ENCODE results near the gene SSR2. TPM values are rescaled to one million over a fixed set of nuclear protein-coding genes. Genes with fewer than 3 reads are reported as not detected.
A peak's percentile ranks its signal among the peaks of the same experiment; 100 is the strongest.

SSR2 gene
- total RNA-seq = 100 to 1,000 TPM; 204 to 208 TPM

GRCh38 chr1:156020293-156021092 lies at the start of gene SSR2:
Gene SSR2, minus strand, starts transcription at chr1:156020951. Its CDS starts 784 bp downstream, at chr1:156020167.
- Histone ChIP-seq H3K27ac (peak within 1 kb of the TSS; percentile 80), H3K9me3 (no peaks in the 10 kb centered on the region), H3K4me1 (no peaks in the 10 kb centered on the region), H3K4me3 (peak within 1 kb of the TSS; percentile 89), H3K27me3 (no peaks in the 10 kb centered on the region), H3K9ac (ENCODE audit: low read depth in 2 of 2, low read length in 2 of 2) (peak within 1 kb of the TSS; percentile 72 to 82), H3K36me3 (peaks cover 8% of the 10 kb centered on the region)
- peak; percentile 94 for DNase-seq
- TF ChIP-seq CTCF (IDR thresholded peaks at IDR 0.05) = no peak
- intact Hi-C loops (cut with DNase I) = no loop called here

DNA sequence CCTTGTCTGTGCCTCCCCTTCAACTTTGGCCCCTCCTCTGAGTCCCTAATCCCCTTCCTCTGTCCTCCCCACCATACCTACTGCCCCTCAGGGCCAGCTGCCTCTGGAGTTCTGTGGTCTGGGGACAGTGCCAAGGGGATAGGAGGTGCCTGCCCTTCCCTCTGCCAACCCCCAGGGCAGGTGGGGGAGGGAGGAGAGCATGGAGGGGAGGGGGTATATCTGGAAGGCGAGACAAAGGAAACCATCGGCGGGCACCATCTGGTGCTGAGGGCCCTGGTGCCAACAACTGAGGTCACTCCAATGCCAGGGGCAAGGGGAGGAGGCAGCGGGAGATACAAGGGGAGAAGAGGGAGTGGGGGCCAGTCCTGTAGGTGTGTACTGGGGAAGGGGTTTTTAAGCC lies 49.8 kb upstream of the SSR2 start:
- H3K9ac ChIP-seq (ENCODE audit: low read depth in 2 of 2, low read length in 2 of 2) = no peak overlapping the region
- DNase-seq = no peak
- intact Hi-C loops (cut with DNase I) = no loop called here
- no peak overlapping the region for H3K27ac ChIP-seq
- no peaks in the 10 kb centered on the region for H3K9me3 ChIP-seq
- H3K27me3 ChIP-seq = no peaks in the 10 kb centered on the region
- no peak for TF ChIP-seq CTCF (IDR thresholded peaks at IDR 0.05)
- H3K4me1 ChIP-seq = no peaks in the 10 kb centered on the region
- no peak overlapping the region for H3K4me3 ChIP-seq
- H3K36me3 ChIP-seq = no peaks in the 10 kb centered on the region

- Histone ChIP-seq H3K4me3 (no peak overlapping the region), H3K27ac (no peak overlapping the region), H3K9me3 (no peaks in the 10 kb centered on the region), H3K27me3 (no peaks in the 10 kb centered on the region), H3K36me3 (no peaks in the 10 kb centered on the region), H3K4me1 (no peaks in the 10 kb centered on the region), H3K9ac (ENCODE audit: low read depth in 2 of 2, low read length in 2 of 2) (no peak overlapping the region)
- intact Hi-C loops (cut with DNase I) = no loop called here
- DNase-seq = no peak
- TF ChIP-seq CTCF (IDR thresholded peaks at IDR 0.05) = no peak
Measured at GRCh38 chr1:156069490-156070455, 49.0 kb upstream of the SSR2 start.

GRCh38 chr1:156067262-156067661 lies 46.5 kb upstream of the SSR2 start:
- H3K36me3 ChIP-seq = no peaks in the 10 kb centered on the region
- no peaks in the 10 kb centered on the region for H3K4me1 ChIP-seq
- no peak overlapping the region for H3K9ac ChIP-seq (ENCODE audit: low read depth in 2 of 2, low read length in 2 of 2)
- no peak overlapping the region for H3K4me3 ChIP-seq
- DNase-seq = no peak
- no peaks in the 10 kb centered on the region for H3K9me3 ChIP-seq
- no peak for TF ChIP-seq CTCF (IDR thresholded peaks at IDR 0.05)
- no peak overlapping the region for H3K27ac ChIP-seq
- intact Hi-C loops (cut with DNase I) = no loop called here
- no peaks in the 10 kb centered on the region for H3K27me3 ChIP-seq

- DNase-seq = no peak
- Histone ChIP-seq H3K4me3 (no peak overlapping the region), H3K36me3 (no peaks in the 10 kb centered on the region)
Measured at GRCh38 chr1:156065871-156066270, 45.1 kb upstream of the SSR2 start.

More at GRCh38 chr1:156065871-156066270, 45.1 kb upstream of the SSR2 start:
- Histone ChIP-seq H3K27me3 (no peaks in the 10 kb centered on the region), H3K27ac (no peak overlapping the region), H3K9ac (ENCODE audit: low read depth in 2 of 2, low read length in 2 of 2) (no peak overlapping the region), H3K4me1 (no peaks in the 10 kb centered on the region), H3K9me3 (no peaks in the 10 kb centered on the region)
- intact Hi-C loops (cut with DNase I) = no loop called here
- no peak for TF ChIP-seq CTCF (IDR thresholded peaks at IDR 0.05)
